NCI-H510A treated with DMSO at 0.1 percent for 48 hours (cell line): ENCODE data around the gene FGGY.

Experiments used
- DNase-seq: peaks from one replicate; lab custom pipeline; 2025; lab: John Stamatoyannopoulos, UW

FGGY gene

DNA sequence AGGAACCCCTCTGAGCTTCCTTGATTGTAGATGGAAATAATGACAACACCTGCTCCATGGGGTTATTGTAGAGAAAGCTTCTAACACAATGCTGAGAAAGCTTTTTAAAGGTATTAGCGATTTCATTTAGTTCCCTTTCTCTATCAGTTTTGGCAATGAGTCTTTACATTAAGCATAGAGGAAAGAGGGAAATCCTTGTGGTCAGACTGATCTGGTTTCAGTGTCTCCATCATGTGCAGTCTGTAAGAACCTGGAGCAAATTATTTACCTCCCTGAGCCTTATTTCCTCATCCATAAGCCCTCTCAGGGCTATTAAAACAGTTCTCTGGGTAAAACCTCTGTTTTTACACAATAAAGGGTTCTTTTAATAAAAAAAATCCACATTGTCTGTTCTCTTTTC, 87.5 kb downstream of the FGGY start:
- DNase-seq, result no peak

DNA sequence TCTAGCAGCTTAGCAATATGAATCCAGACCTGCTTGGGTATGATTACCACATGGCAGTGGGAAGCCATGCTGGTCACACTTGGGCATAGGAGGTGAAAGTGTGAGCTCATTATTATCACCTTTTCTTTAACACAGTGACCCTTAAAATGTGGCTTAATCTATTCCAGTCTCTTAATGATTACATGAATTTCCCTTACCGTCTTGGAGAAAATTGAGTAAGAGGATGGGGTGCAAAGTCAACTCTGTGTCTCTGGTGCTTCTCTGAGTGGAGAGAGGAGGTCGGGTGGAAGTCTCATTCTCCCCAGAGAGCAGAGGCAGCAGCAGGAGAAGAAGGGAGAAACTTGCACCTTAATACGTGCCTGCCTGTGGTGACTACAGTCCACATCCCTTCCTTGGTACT, 91.3 kb downstream of the FGGY start:
- no peak for DNase-seq

GRCh38 chr1:59389847-59390246, 93.0 kb downstream of the FGGY start:
- DNase-seq, result no peak

GRCh38 chr1:59390307-59390706, 93.4 kb downstream of the FGGY start:
- no peak for DNase-seq

- no peak for DNase-seq
These were observed 94.6 kb downstream of the FGGY start for GRCh38 chr1:59391212-59392179.

- peak; percentile 42 for DNase-seq
These were observed 96.6 kb downstream of the FGGY start for GRCh38 chr1:59393211-59394180.

- no peak for DNase-seq
These were observed 98.0 kb downstream of the FGGY start for GRCh38 chr1:59394706-59395425.

DNA sequence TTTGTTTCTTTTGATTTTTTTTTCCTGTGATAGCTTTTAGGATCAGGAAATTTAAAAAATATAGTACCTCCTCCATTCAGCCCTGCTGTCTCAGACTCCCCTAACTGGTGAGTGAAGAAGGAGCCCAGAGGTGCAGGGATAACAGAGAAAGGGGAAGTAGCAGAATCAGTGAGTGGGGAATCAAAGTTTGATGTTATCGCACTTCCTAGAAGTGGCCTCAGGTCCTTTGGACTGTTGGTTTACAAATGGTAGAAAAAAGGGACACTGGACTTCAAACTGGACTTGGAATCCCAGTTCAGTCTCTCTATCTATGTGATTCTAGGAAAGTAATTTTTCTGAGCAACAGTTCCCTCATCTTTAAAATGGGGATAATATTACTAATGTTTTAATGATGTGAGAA, 99.5 kb downstream of the FGGY start:
- no peak for DNase-seq

- peak; percentile 26 for DNase-seq
These were observed 100.4 kb downstream of the FGGY start for GRCh38 chr1:59397139-59397858.

GRCh38 chr1:59399642-59400041, 102.7 kb downstream of the FGGY start:
- DNase-seq, result no peak

DNA sequence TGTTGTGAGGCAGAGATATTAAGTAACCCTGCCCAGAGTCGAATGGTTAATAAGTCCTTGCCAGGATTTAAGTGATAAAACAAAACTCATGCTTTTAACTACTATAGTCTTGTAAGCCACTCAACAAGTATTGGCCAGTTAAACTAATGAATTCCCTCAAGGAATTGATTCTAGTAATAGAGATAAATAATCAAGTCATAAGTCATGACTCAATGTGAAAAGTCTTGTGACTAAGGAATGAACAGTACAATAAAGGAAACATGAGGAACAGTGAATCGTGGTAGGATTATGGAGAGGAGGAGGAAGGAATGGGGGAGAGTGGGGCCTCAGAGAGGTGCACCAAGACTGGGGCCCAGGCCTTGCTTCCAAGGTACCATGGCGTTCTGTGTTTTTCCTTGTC, 104.7 kb downstream of the FGGY start:
- no peak for DNase-seq

DNA sequence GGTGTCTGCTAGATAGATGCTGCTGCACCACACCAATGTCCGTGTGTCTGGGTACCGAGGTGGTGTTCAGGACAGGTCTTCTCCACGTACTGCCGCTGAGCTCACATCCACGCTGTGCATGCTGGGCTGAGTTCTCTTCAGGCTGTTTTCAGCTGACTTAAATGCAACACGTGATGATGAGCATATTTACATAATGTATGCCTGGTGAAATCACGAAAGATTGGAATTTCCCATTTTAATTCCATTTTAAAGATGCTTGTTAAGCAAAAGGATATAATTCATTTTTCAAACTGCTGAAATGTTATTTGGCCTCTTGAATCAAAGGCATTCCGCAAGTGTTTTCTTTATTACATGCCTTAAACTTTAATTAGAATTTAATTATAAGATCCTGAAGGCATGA, 107.9 kb downstream of the FGGY start:
- DNase-seq, result no peak

- no peak for DNase-seq
These were observed 109.7 kb downstream of the FGGY start for GRCh38 chr1:59406437-59407164.

DNA sequence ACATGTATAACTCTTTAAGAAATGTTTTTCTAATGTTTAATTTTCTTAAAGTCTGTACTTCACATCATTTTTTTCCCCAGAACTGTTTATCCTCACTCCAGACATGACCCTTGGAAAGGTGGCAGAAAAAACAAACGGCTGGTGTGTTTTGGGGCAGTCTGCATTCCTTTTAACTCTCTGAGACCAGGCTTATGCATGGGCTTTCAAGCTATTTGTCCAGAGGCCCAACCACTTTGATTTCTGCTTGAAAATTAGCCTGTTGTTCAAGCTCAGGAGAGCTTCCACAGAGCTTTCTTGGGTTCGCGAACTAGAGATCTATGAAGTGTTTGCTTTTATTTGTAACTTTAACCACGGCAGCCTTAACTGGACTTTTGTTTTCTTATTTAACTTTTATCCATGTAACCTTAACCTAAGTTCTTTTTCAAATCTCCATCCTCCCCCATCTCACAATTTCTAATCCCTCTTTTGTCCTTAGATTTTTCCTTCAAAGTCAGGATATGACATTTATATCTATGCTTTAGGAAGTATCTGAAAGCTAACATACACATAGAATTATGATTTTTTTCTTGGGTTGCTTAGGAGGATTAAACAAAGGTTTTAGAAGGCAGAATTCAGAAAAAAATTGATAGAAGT, 111.8 kb downstream of the FGGY start:
- DNase-seq, result no peak

- no peak for DNase-seq
These were observed 112.7 kb downstream of the FGGY start for GRCh38 chr1:59409549-59409948.

GRCh38 chr1:59409986-59410385, 113.1 kb downstream of the FGGY start:
- no peak for DNase-seq

DNA sequence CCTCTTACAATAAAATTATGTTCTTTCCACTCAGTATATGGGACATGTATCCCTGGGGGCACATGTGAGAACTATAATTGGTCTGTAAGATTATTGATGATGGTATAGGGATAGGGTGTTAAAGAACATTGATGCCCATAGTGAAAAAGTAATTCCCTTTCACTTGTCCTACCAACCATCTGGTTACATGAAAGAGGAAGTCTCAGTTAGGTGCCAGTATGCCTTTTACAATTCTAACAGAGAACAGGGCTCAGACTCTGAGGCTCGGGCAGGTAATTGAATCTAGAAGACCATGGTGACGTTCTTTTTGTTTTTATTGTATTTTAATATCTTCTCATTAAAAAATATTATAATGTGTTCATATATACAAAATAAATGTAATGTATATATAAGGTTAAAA, 113.6 kb downstream of the FGGY start:
- no peak for DNase-seq

DNA sequence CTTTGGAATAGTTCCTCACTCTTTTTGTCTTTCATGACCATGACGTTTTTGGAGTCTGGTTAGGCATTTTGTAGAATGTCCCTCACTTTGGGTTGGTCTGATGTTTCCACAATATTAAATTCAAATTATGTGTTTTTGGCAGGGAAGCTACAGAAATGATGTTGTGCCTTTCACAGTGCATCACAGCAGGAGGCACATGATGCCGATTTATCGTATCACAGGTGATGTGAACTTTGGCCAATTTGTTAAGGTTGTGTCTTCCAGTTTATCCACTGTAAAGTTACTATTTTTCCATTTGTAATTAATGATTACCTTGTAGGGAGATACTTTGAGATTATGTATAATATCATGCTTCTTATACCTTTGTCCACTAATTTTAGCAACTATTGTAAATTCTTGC, 114.3 kb downstream of the FGGY start:
- no peak for DNase-seq

DNA sequence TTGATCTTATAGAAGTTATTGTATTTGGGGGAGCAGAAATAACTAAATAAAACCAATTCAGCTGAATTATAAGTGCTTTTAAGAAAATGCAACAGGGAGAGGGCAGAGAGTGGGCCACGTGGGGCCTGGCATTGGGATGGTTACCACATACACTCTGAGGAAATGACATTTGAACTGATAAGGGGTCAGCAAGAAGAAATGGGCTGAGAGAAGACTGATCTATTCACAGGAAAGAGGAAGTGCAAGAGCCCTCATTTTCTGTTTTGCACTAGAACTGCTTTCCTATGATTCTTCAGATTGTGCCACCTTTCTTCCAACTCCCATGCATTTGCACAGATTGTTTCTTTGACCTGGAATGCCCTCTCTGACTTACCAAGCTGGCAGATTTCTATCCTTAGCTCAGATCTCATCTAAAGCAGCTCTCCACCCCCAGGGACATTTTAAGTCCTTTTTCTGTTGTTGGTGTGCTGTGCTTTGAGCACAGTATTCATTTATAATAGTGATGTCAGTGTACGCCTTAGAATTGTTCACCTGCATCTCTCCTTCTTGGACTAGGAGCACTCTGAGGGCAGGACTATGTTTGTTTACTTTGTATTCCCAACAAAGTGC, 115.9 kb downstream of the FGGY start:
- no peak for DNase-seq

- DNase-seq, result no peak
These were observed 116.4 kb downstream of the FGGY start for GRCh38 chr1:59413327-59413720.
